ENCODE measurements around the gene DNAH10.
"Not testable (repeated sequence)": the region's sequence is repeated elsewhere in the genome, so short reads cannot be mapped to it uniquely, and the experiment has no call there.

Gene DNAH10

GRCh38 chr12:123946516-123947505 is 184.7 kb downstream of the DNAH10 start:
- not testable (repeated sequence) for DNase-seq (ENCODE audit: low read depth, low spot score)

- DNase-seq (ENCODE audit: low read depth, low spot score): not testable (repeated sequence)
Observed at GRCh38 chr12:123947531-123947930, 185.4 kb downstream of the DNAH10 start.

- DNase-seq (ENCODE audit: low read depth, low spot score): no peak
Observed at GRCh38 chr12:123948401-123948795, 186.3 kb downstream of the DNAH10 start.

- DNase-seq (ENCODE audit: low read depth, low spot score): no peak
Observed at GRCh38 chr12:123948796-123949769, 187.0 kb downstream of the DNAH10 start.

GRCh38 chr12:123949770-123950165 is 187.7 kb downstream of the DNAH10 start:
- DNase-seq (ENCODE audit: low read depth, low spot score): no peak

- no peak for DNase-seq (ENCODE audit: low read depth, low spot score)
Observed at GRCh38 chr12:123950476-123951349, 188.6 kb downstream of the DNAH10 start.

GRCh38 chr12:123951467-123951866 is 189.4 kb downstream of the DNAH10 start:
- DNase-seq (ENCODE audit: low read depth, low spot score): no peak

- DNase-seq (ENCODE audit: low read depth, low spot score): no peak
Observed at GRCh38 chr12:123952037-123952436, 189.9 kb downstream of the DNAH10 start.

GRCh38 chr12:123954647-123955350 is 192.7 kb downstream of the DNAH10 start:
- no peak for DNase-seq (ENCODE audit: low read depth, low spot score)

GRCh38 chr12:123956249-123956648 is 194.1 kb downstream of the DNAH10 start:
- no peak for DNase-seq (ENCODE audit: low read depth, low spot score)

GRCh38 chr12:123957196-123957595 is 195.1 kb downstream of the DNAH10 start:
- no peak for DNase-seq (ENCODE audit: low read depth, low spot score)

GRCh38 chr12:123958462-123958861 is 196.4 kb downstream of the DNAH10 start:
- DNase-seq (ENCODE audit: low read depth, low spot score): no peak

GRCh38 chr12:123958876-123959275 is 196.8 kb downstream of the DNAH10 start:
- no peak for DNase-seq (ENCODE audit: low read depth, low spot score)

- no peak for DNase-seq (ENCODE audit: low read depth, low spot score)
Observed at GRCh38 chr12:123960029-123960735, 198.1 kb downstream of the DNAH10 start.

- no peak for DNase-seq (ENCODE audit: low read depth, low spot score)
Observed at GRCh38 chr12:123960856-123961255, 198.8 kb downstream of the DNAH10 start.

GRCh38 chr12:123961585-123962345 is 199.7 kb downstream of the DNAH10 start:
- no peak for DNase-seq (ENCODE audit: low read depth, low spot score)

- no peak for DNase-seq (ENCODE audit: low read depth, low spot score)
Observed at GRCh38 chr12:123962513-123962912, 200.4 kb downstream of the DNAH10 start.

GRCh38 chr12:123963821-123964220 is 201.7 kb downstream of the DNAH10 start:
- DNase-seq (ENCODE audit: low read depth, low spot score): no peak

GRCh38 chr12:123965382-123965781 is 203.3 kb downstream of the DNAH10 start:
- no peak for DNase-seq (ENCODE audit: low read depth, low spot score)

Data from iPS DF 19.7 (cell line).